ENCODE measurements around the gene SLC11A2. TPM values are rescaled to one million over a fixed set of nuclear protein-coding genes. Genes with fewer than 3 reads are reported as not detected.

The SLC11A2 gene
- total and polyA plus RNA-seq, 2 of the 8 experiments (the other 6 are each of a cell fraction or from before 2014, with no cell fraction given): 55.0 to 61.5 TPM

DNA sequence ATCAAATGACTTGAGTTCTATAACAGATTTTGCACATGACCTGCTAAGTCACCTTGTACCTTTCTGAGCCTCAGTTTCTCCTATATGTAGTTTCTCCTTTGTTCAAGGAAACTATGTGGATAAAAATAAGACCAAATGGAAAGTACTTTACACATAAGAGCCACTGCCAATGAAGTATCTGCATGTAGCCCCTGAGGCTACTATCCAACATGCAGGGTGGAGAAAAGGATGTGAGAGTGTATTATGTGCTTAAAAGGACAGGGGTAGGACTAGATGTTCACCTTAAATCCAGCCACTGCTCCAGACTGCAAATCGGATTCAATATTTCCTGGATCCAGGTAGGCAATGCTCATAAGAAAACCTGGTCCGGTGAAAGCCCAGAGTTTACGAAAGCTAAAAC lies 21.2 kb downstream of the SLC11A2 start:
- H3K23me2 ChIP-seq (ENCODE audit: low read depth, low read length): no peaks in the 10 kb centered on the region
- H3K9ac ChIP-seq (replicated peaks in 1 of 4; ENCODE audit: extremely low read depth in 1 of 4, low read depth in 3 of 4, low read length in 3 of 4): no peak overlapping the region
- 85% methylated on average over 3 of the region's 3 CpGs; no CpG with 5 or more reads in 1 of the 2 experiments for WGBS, 2 experiments (ENCODE audit: extremely low coverage in 1 of 2, insufficient coverage in 1 of 2, insufficient read length in 1 of 2, insufficient replicate concordance in 2 of 2, low coverage in 1 of 2, low lambda C conversion rate in 2 of 2, missing lambda C conversion rate in 1 of 2)
- no peak overlapping the region for H2BK5ac ChIP-seq (ENCODE audit: low read depth, low read length)
- H4K5ac ChIP-seq (ENCODE audit: insufficient read length, low read depth, low read length): no peak overlapping the region
- no peak overlapping the region for H2AFZ ChIP-seq (ENCODE audit: low read length)
- H2AK5ac ChIP-seq (ENCODE audit: low read depth, low read length): no peak overlapping the region
- CTCF ChIA-PET (ENCODE audit: partially characterized antibody): interaction anchor here (0.6 to 6.9 kb wide), 7 partner anchors 10 to 572 kb away, joined by 3 to 66 read pairs (median 3); partner anchors contain the start of gene SLC11A2
- no peak overlapping the region for H2BK15ac ChIP-seq (ENCODE audit: low read length)
- H3K27ac ChIP-seq (ENCODE audit: low read depth, low read length): peak overlapping the region; percentile 3; the same call in 1 of the 2 replicates
- POLR2A ChIA-PET (ENCODE audit: partially characterized antibody): interaction anchor here (0.5 to 3.9 kb wide), 11 partner anchors 13 to 386 kb away, joined by 3 to 20 read pairs (median 4); partner anchors contain the start of genes ATF1, CSRNP2 and SLC11A2
- H3K14ac ChIP-seq (ENCODE audit: insufficient read length): no peak overlapping the region
- no peaks in the 10 kb centered on the region for H3K9me3 ChIP-seq (ENCODE audit: insufficient read depth in 2 of 2, low read depth in 1 of 2, low read length in 1 of 2)
- no peaks in the 10 kb centered on the region for H4K20me1 ChIP-seq (replicated peaks in 1 of 2; ENCODE audit: control insufficient read depth in 1 of 2, insufficient read depth in 2 of 2, low read length in 2 of 2)
- H3K36me3 ChIP-seq (ENCODE audit: control insufficient read depth in 2 of 4, insufficient read depth in 4 of 4, low read length in 3 of 4): peaks cover 2 to 17% (median 6%) of the 10 kb centered on the region in 4 experiments; a peak in 6 of 8 replicates
- H3K18ac ChIP-seq (ENCODE audit: extremely low read depth, low read length): no peak overlapping the region
- no peak overlapping the region; a peak in 1 of 4 replicates for H3K4me2 ChIP-seq (ENCODE audit: insufficient read depth in 1 of 2, low read depth in 2 of 2, low read length in 2 of 2)
- H3K79me2 ChIP-seq (ENCODE audit: control insufficient read depth in 1 of 2, insufficient read depth in 2 of 2, low read length in 2 of 2): peaks cover 0 to 13% of the 10 kb centered on the region in 2 experiments; a peak in 1 of 4 replicates
- no peak overlapping the region for H3K56ac ChIP-seq (replicated peaks; ENCODE audit: insufficient read length, low read depth, low read length)
- no peak overlapping the region for H3K23ac ChIP-seq (ENCODE audit: insufficient read length)
- no peaks in the 10 kb centered on the region for H3K27me3 ChIP-seq (replicated peaks in 1 of 4; ENCODE audit: control insufficient read depth in 3 of 4, extremely low read depth in 1 of 4, insufficient read depth in 3 of 4, low read length in 3 of 4)
- FAIRE-seq (no peak), DNase-seq (ENCODE audit: low read depth in 1 of 2, low spot score in 2 of 2) (no peak)
- H3K79me1 ChIP-seq (ENCODE audit: low read depth, low read length): no peaks in the 10 kb centered on the region; the same call in 1 of the 2 replicates
- no peak overlapping the region for H2BK12ac ChIP-seq (ENCODE audit: low read depth, low read length)
- no peak overlapping the region for H3K4ac ChIP-seq (replicated peaks; ENCODE audit: insufficient read length, low read depth, low read length)
- H4K8ac ChIP-seq (ENCODE audit: extremely low read depth, insufficient read depth, low read length): no peak overlapping the region
- H2BK120ac ChIP-seq (replicated peaks; ENCODE audit: low read depth, low read length): no peak overlapping the region
- H2BK20ac ChIP-seq (ENCODE audit: low read length): no peak overlapping the region; the same call in 1 of the 2 replicates
- no peak overlapping the region for H3K4me3 ChIP-seq (ENCODE audit: extremely low read depth in 1 of 4, insufficient read depth in 2 of 4, low read depth in 3 of 4, low read length in 4 of 4)
- no peak overlapping the region for H4K91ac ChIP-seq (replicated peaks; ENCODE audit: insufficient read length, low read length)
- H3K4me1 ChIP-seq (replicated peaks in 1 of 4; ENCODE audit: control insufficient read depth in 3 of 4, insufficient read depth in 4 of 4, low read length in 3 of 4): peaks cover 0 to 6% (median 3%) of the 10 kb centered on the region in 4 experiments; a peak in 4 of 7 replicates
- TF ChIP-seq ZNF274 (IDR thresholded peaks at IDR 0.05; ENCODE audit: borderline replicate concordance, extremely low read depth, low read length) (no peak), ASH2L (IDR thresholded peaks at IDR 0.05; ENCODE audit: low read length) (no peak), CREB1 (IDR thresholded peaks at IDR 0.05) (no peak), RNF2 (IDR thresholded peaks at IDR 0.05; ENCODE audit: borderline replicate concordance, low read depth, low read length, missing control alignments, poor library complexity, severe bottlenecking) (no peak), BRCA1 (IDR thresholded peaks at IDR 0.05; ENCODE audit: low read depth, low read length) (no peak), RFX5 (IDR thresholded peaks at IDR 0.05; ENCODE audit: borderline replicate concordance, low read depth, low read length) (no peak), CHD2 (IDR thresholded peaks at IDR 0.05; ENCODE audit: low read length) (no peak), CTBP2 (IDR thresholded peaks at IDR 0.05; ENCODE audit: borderline replicate concordance, insufficient read depth, insufficient read length, low read length) (no peak)
- TF ChIP-seq, protein P1, sequence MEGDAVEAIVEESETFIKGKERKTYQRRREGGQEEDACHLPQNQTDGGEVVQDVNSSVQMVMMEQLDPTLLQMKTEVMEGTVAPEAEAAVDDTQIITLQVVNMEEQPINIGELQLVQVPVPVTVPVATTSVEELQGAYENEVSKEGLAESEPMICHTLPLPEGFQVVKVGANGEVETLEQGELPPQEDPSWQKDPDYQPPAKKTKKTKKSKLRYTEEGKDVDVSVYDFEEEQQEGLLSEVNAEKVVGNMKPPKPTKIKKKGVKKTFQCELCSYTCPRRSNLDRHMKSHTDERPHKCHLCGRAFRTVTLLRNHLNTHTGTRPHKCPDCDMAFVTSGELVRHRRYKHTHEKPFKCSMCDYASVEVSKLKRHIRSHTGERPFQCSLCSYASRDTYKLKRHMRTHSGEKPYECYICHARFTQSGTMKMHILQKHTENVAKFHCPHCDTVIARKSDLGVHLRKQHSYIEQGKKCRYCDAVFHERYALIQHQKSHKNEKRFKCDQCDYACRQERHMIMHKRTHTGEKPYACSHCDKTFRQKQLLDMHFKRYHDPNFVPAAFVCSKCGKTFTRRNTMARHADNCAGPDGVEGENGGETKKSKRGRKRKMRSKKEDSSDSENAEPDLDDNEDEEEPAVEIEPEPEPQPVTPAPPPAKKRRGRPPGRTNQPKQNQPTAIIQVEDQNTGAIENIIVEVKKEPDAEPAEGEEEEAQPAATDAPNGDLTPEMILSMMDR (IDR thresholded peaks at IDR 0.05; ENCODE audit: control extremely low read depth in 1 of 3, insufficient read depth in 1 of 3, low read depth in 1 of 3, low read length in 3 of 3): no peak
- TF ChIP-seq, protein P2, sequence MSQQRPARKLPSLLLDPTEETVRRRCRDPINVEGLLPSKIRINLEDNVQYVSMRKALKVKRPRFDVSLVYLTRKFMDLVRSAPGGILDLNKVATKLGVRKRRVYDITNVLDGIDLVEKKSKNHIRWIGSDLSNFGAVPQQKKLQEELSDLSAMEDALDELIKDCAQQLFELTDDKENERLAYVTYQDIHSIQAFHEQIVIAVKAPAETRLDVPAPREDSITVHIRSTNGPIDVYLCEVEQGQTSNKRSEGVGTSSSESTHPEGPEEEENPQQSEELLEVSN (IDR thresholded peaks at IDR 0.05): no peak

All from H1 (cell line).